Upper lobe of left lung (tissue), 6 donors: Measurements from ENCODE around the gene QSOX1. TPM values are rescaled to one million over a fixed set of nuclear protein-coding genes. Genes with fewer than 3 reads are reported as not detected.
"Not testable (repeated sequence)": the region's sequence is repeated elsewhere in the genome, so short reads cannot be mapped to it uniquely, and the experiment has no call there.

Source experiments
- ATAC-seq, 2 donors: fragments of 200-7000 bp; cut with Tn5 transposase; one replicate each; pipeline ENCODE4 v1.9.1; 2022; ENCODE audit warnings: mild to moderate bottlenecking in 2 of 2, moderate library complexity in 2 of 2; ENCODE audit not compliant: low FRiP score in 2 of 2
- DNase-seq, 2 donors: peaks; one replicate each; pipeline ENCODE4 v3.0.0-alpha.2; 2019 to 2020
- H3K27ac ChIP-seq, 4 donors: fragments of 200-600 bp; sonication (generic); one replicate each; pipeline ENCODE4 v1.5.1; 2016 to 2019
- H3K27me3 ChIP-seq, 4 donors: fragments of 200-600 bp; sonication (generic); one replicate each; pipeline ENCODE4 v1.5.1; 2017 to 2019
- H3K36me3 ChIP-seq, 4 donors: fragments of 200-600 bp; sonication (generic); one replicate each; pipeline ENCODE4 v1.5.1; 2016 to 2019
- H3K4me1 ChIP-seq, 4 donors: fragments of 200-600 bp; sonication (generic); one replicate each; pipeline ENCODE4 v1.5.1; 2018 to 2019
- H3K4me3 ChIP-seq, 4 donors: fragments of 200-600 bp; sonication (generic); one replicate each; pipeline ENCODE4 v1.5.1; 2017 to 2019; ENCODE audit warnings: mild to moderate bottlenecking in 2 of 4, moderate library complexity in 1 of 4
- H3K9me3 ChIP-seq, 4 donors: fragments of 200-600 bp; sonication (generic); one replicate each; pipeline ENCODE4 v1.5.1; 2018 to 2019
- CTCF ChIP-seq, 6 experiments: fragments of 450-650 bp in 4 of 6; fragments of 200-600 bp in 2 of 6; sonication (generic) in 2 of 6; IDR thresholded peaks; one replicate each; pipeline ENCODE4 v1.5.1; 2016 to 2019; ENCODE audit warnings: antibody characterized with exemption in 6 of 6
- EP300 ChIP-seq, 4 donors: sonication (generic); formaldehyde crosslinking; IDR thresholded peaks; one replicate each; pipeline ENCODE4 v1.5.1; 2017; ENCODE audit warnings: antibody characterized with exemption in 4 of 4, control low read depth in 2 of 4
- POLR2A ChIP-seq, 4 donors: fragments of 450-650 bp; IDR thresholded peaks; one replicate each; pipeline ENCODE4 v1.5.1; 2016 to 2017; ENCODE audit warnings: antibody characterized with exemption in 4 of 4, mild to moderate bottlenecking in 2 of 4
- POLR2AphosphoS5 ChIP-seq, 2 donors: sonication (generic); formaldehyde crosslinking; IDR thresholded peaks; one replicate each; pipeline ENCODE4 v1.5.1; 2017; ENCODE audit warnings: antibody characterized with exemption in 2 of 2
- WGBS, 2 donors: methylation state at CpG; one replicate each; pipeline ENCODE4 v1.1.5; 2017 to 2018; 5-methylcytosine and 5-hydroxymethylcytosine counted together
- total RNA-seq, 6 donors: library from RNA; depleted of rRNA in 4 of 6; stranded (reverse); fragments of >200 nt in 4 of 6; gene quantifications; one replicate each; pipeline versions ENCODE4 v1.1.0 to v1.2.1, GENCODE V29; 2016 to 2021
- donor health status: DM: no; HTN: no; CAD: no; lungs with moderate emphysema.
- donor health status: DM: no; HTN: yes; CAD: no; lungs with severe emphysema.

Gene QSOX1
- total RNA-seq, 6 donors from 2014 or later, result 61.8 to 380 (median 201) TPM

- no peak for TF ChIP-seq POLR2A (IDR thresholded peaks at IDR 0.05)
- no peak for TF ChIP-seq CTCF (IDR thresholded peaks at IDR 0.05)
- TF ChIP-seq EP300 (IDR thresholded peaks at IDR 0.05), result no peak
- TF ChIP-seq POLR2AphosphoS5 (IDR thresholded peaks at IDR 0.05), result no peak
- Histone ChIP-seq H3K27me3 (no peaks in the 10 kb centered on the region), H3K36me3 (no peaks in the 10 kb centered on the region), H3K27ac (peak overlapping the region in 1 of 4 donors; percentile 53), H3K4me3 (no peak overlapping the region), H3K9me3 (no peaks in the 10 kb centered on the region), H3K4me1 (peaks cover 0 to 8% (median 3%) of the 10 kb centered on the region in 4 donors)
- ATAC-seq, result no peak
- 82 to 85% methylated on average over 2 of the region's 2 CpGs for WGBS, 2 donors
- DNase-seq, result no peak
Measured at GRCh38 chr1:180130651-180131050, 24.0 kb upstream of the QSOX1 start.

- WGBS, 2 donors, result 52 to 62% methylated on average over 5 of the region's 5 CpGs
- Histone ChIP-seq H3K4me3 (no peak overlapping the region), H3K4me1 (peaks cover 0 to 8% (median 3%) of the 10 kb centered on the region in 4 donors), H3K27ac (peak overlapping the region in 2 of 4 donors; percentile 45 to 53), H3K9me3 (no peaks in the 10 kb centered on the region), H3K27me3 (no peaks in the 10 kb centered on the region), H3K36me3 (no peaks in the 10 kb centered on the region)
- DNase-seq (peak in 1 of 2 donors; percentile 76), ATAC-seq (peak in 1 of 2 donors; percentile 46)
- TF ChIP-seq POLR2AphosphoS5 (IDR thresholded peaks at IDR 0.05) (peak in 1 of 2 donors; percentile 77), EP300 (IDR thresholded peaks at IDR 0.05) (no peak), CTCF (IDR thresholded peaks at IDR 0.05) (no peak)
Measured at GRCh38 chr1:180131510-180131909, 23.2 kb upstream of the QSOX1 start.

GRCh38 chr1:180133193-180133592 lies 21.5 kb upstream of the QSOX1 start:
- Histone ChIP-seq H3K4me3 (no peak overlapping the region), H3K36me3 (no peaks in the 10 kb centered on the region), H3K27me3 (no peaks in the 10 kb centered on the region), H3K27ac (no peak overlapping the region), H3K9me3 (no peaks in the 10 kb centered on the region), H3K4me1 (peaks cover 0 to 3% (median 0%) of the 10 kb centered on the region in 4 donors)
- no peak for ATAC-seq
- no peak for TF ChIP-seq EP300 (IDR thresholded peaks at IDR 0.05)
- no peak for TF ChIP-seq POLR2AphosphoS5 (IDR thresholded peaks at IDR 0.05)
- TF ChIP-seq CTCF (IDR thresholded peaks at IDR 0.05), result no peak
- no peak for TF ChIP-seq POLR2A (IDR thresholded peaks at IDR 0.05)
- 65 to 68% methylated on average over 1 of the region's 1 CpG for WGBS, 2 donors
- no peak for DNase-seq

GRCh38 chr1:180133688-180134087 lies 21.0 kb upstream of the QSOX1 start:
- not testable (repeated sequence) for DNase-seq, H3K36me3 ChIP-seq, H3K4me3 ChIP-seq, H3K9me3 ChIP-seq, H3K27ac ChIP-seq, H3K27me3 ChIP-seq, H3K4me1 ChIP-seq, ATAC-seq
- WGBS, 2 donors, result 87% methylated on average over 9 of the region's 9 CpGs

- Histone ChIP-seq H3K36me3 (no peaks in the 10 kb centered on the region), H3K4me3 (no peak overlapping the region), H3K4me1 (no peaks in the 10 kb centered on the region), H3K9me3 (no peaks in the 10 kb centered on the region), H3K27me3 (no peaks in the 10 kb centered on the region), H3K27ac (no peak overlapping the region)
- no peak for ATAC-seq
- WGBS, 2 donors, result 28 to 50% methylated on average over 1 of the region's 1 CpG
- TF ChIP-seq POLR2A (IDR thresholded peaks at IDR 0.05), result no peak
- TF ChIP-seq POLR2AphosphoS5 (IDR thresholded peaks at IDR 0.05), result no peak
- TF ChIP-seq CTCF (IDR thresholded peaks at IDR 0.05), result no peak
- TF ChIP-seq EP300 (IDR thresholded peaks at IDR 0.05), result no peak
- no peak for DNase-seq
Measured at GRCh38 chr1:180135535-180135934, 19.1 kb upstream of the QSOX1 start.
